Esophagus muscularis mucosa (tissue), 3 donors: ENCODE measurements around the gene SEMA5B.

Source experiments
- CTCF ChIP-seq, 3 experiments: fragments of 200-600 bp in 2 of 3; fragments of 450-650 bp in 1 of 3; sonication (generic) in 2 of 3; IDR thresholded peaks; one replicate each; pipeline ENCODE4 v1.5.1; 2017 to 2019; ENCODE audit warnings: antibody characterized with exemption in 3 of 3, mild to moderate bottlenecking in 2 of 3, moderate library complexity in 1 of 3
- POLR2A ChIP-seq: fragments of 450-650 bp; IDR thresholded peaks from one replicate; pipeline ENCODE4 v1.6.1; 2017; ENCODE audit warnings: antibody characterized with exemption, moderate library complexity, mild to moderate bottlenecking, low read depth

- TF ChIP-seq CTCF (IDR thresholded peaks at IDR 0.05): no peak
- no peak for TF ChIP-seq POLR2A
Measured at GRCh38 chr3:122998856-122999255, 28.7 kb downstream of the SEMA5B start.
